ENCODE measurements around the gene ARHGAP36. TPM values are rescaled to one million over a fixed set of nuclear protein-coding genes. Genes with fewer than 3 reads are reported as not detected.

Gene ARHGAP36, protein sequence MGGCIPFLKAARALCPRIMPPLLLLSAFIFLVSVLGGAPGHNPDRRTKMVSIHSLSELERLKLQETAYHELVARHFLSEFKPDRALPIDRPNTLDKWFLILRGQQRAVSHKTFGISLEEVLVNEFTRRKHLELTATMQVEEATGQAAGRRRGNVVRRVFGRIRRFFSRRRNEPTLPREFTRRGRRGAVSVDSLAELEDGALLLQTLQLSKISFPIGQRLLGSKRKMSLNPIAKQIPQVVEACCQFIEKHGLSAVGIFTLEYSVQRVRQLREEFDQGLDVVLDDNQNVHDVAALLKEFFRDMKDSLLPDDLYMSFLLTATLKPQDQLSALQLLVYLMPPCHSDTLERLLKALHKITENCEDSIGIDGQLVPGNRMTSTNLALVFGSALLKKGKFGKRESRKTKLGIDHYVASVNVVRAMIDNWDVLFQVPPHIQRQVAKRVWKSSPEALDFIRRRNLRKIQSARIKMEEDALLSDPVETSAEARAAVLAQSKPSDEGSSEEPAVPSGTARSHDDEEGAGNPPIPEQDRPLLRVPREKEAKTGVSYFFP
- total RNA-seq (2014; rRNA removed) (not detected in 2 replicates), Bru-seq, nascent RNA (not detected), BruChase-seq, experiment 1, labeled RNA remaining after a 6-hour chase (not detected), BruChase-seq, experiment 2, labeled RNA remaining after a 2-hour chase (percentile 5 among the genes with signal in this experiment)
- long read RNA-seq = 0 reads

DNA sequence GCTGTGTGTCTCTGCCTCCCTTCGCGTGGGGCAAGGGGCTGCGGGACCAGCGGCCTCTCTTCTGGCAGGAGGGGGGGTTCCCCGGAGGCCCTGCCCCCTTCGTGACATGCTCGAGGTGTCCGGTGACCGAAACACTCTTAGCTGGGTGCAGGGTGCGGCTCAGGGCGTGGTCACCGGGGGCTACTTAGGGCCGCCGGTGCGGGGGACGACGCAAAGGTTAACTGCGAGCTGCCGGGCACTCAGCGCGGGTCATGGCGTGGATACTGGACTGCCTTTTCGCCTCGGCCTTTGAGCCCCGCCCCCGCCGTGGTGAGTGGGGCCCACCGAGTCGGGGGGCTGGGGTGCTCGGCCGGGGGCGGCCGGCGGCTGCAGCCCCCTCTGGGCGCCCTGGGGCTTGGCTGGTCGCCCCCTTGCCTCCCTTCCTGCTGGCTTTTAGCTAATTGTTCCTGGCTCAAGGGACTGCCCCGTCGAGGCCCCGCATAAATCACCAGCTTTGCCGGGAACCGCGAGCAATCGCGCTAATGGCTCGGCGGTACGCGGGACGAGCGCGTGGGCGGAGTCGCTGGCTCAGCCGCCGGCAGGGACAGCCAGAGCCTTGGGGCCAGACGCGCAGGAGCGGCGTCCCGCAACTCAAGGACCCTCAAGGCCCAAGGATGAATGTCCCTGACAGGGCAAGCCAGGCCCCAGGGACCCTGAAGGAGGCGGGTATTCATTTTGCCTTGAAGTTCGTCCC is at the start of gene ARHGAP36:
Gene ARHGAP36, plus strand, starts transcription at position 211 of the 733 bp plus-strand sequence. CDS start 23,320 bp downstream, outside the sequence.
- H3K79me2 ChIP-seq (ENCODE audit: low read length) = no peaks in the 10 kb centered on the region
- ATAC-seq (no peak), DNase-seq (no peak)
- ChIA-PET POLR2A (ENCODE audit: unreplicated experiment) (no interaction called here), CTCF (no interaction called here)
- no peaks in the 10 kb centered on the region for H3K9me3 ChIP-seq (ENCODE audit: low read length)
- TF ChIP-seq EZH2 (IDR thresholded peaks at IDR 0.05; ENCODE audit: low read length, unreplicated experiment) = no peak
- TF ChIP-seq, protein P1, sequence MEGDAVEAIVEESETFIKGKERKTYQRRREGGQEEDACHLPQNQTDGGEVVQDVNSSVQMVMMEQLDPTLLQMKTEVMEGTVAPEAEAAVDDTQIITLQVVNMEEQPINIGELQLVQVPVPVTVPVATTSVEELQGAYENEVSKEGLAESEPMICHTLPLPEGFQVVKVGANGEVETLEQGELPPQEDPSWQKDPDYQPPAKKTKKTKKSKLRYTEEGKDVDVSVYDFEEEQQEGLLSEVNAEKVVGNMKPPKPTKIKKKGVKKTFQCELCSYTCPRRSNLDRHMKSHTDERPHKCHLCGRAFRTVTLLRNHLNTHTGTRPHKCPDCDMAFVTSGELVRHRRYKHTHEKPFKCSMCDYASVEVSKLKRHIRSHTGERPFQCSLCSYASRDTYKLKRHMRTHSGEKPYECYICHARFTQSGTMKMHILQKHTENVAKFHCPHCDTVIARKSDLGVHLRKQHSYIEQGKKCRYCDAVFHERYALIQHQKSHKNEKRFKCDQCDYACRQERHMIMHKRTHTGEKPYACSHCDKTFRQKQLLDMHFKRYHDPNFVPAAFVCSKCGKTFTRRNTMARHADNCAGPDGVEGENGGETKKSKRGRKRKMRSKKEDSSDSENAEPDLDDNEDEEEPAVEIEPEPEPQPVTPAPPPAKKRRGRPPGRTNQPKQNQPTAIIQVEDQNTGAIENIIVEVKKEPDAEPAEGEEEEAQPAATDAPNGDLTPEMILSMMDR (conservative IDR thresholded peaks at IDR 0.05; ENCODE audit: low read depth, low read length) = no peak
- TF ChIP-seq EZH2phosphoT487 (IDR thresholded peaks at IDR 0.05; ENCODE audit: borderline replicate concordance, low read length) = no peak
- H2AFZ ChIP-seq (ENCODE audit: low read length) = no peak within 1 kb of the TSS
- H3K4me1 ChIP-seq (ENCODE audit: insufficient read depth, low read length) = no peaks in the 10 kb centered on the region
- H3K4me2 ChIP-seq (ENCODE audit: low read length) = no peak within 1 kb of the TSS
- H3K36me3 ChIP-seq (ENCODE audit: low read depth, low read length) = no peaks in the 10 kb centered on the region
- no TSS peak for BruUV-seq (replicated peaks)
- no peak within 1 kb of the TSS for H3K9ac ChIP-seq (ENCODE audit: low read length)
- no peaks in the 10 kb centered on the region for H3K9me2 ChIP-seq (replicated peaks; ENCODE audit: low read length)
- no peaks in the 10 kb centered on the region for H3K27me3 ChIP-seq (ENCODE audit: low read length)
- no peak within 1 kb of the TSS for H3K4me3 ChIP-seq (ENCODE audit: low read length)
- no peaks in the 10 kb centered on the region for H4K20me1 ChIP-seq (ENCODE audit: low read length)
- H3F3A ChIP-seq (ENCODE audit: low read length, unreplicated experiment) = no peaks in the 10 kb centered on the region
- intact Hi-C loops (cut with micrococcal nuclease) = no loop called here
- no peak within 1 kb of the TSS for H3K27ac ChIP-seq (ENCODE audit: low read length)

DNA sequence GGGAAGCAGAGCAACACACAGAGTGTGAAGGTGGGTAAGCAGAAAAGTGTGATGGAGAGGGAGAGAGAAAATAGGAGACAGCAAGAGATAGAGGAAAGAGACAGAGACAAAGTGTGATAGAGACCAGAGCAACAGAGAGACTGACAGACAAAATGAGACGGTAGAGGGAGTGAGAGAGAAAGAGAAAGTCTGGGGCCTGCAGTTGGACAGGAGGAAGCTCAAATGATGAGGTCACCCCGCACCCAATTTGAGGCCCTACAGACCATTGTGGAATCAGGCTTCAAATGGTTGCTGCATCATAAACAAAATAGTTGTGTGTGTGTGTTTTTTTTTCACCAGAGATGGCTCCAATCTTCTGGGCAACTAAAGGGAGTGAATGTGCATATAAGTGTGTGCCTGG is 48.0 kb upstream of the ARHGAP36 start:
- Histone ChIP-seq H3K27me3 (ENCODE audit: low read length) (no peaks in the 10 kb centered on the region), H3K4me2 (ENCODE audit: low read length) (no peak overlapping the region), H3K79me2 (ENCODE audit: low read length) (no peaks in the 10 kb centered on the region), H3K4me3 (ENCODE audit: low read length) (no peak overlapping the region), H3K36me3 (ENCODE audit: low read depth, low read length) (no peaks in the 10 kb centered on the region), H3K27ac (ENCODE audit: low read length) (no peak overlapping the region), H3K9ac (ENCODE audit: low read length) (no peak overlapping the region), H2AFZ (ENCODE audit: low read length) (no peak overlapping the region), H3K4me1 (ENCODE audit: insufficient read depth, low read length) (no peaks in the 10 kb centered on the region), H3K9me2 (replicated peaks; ENCODE audit: low read length) (no peaks in the 10 kb centered on the region), H4K20me1 (ENCODE audit: low read length) (no peaks in the 10 kb centered on the region), H3K9me3 (ENCODE audit: low read length) (no peaks in the 10 kb centered on the region), H3F3A (ENCODE audit: low read length, unreplicated experiment) (no peaks in the 10 kb centered on the region)
- DNase-seq (no peak), ATAC-seq (no peak)
- intact Hi-C loops (cut with micrococcal nuclease) = no loop called here
- ChIA-PET POLR2A (ENCODE audit: unreplicated experiment) (no interaction called here), CTCF (interaction anchor here (0.6 kb wide), 1 partner anchor 53 kb away, joined by 5 read pairs; no protein-coding TSS in a partner anchor)
- no TSS peak for BruUV-seq (replicated peaks)
- TF ChIP-seq, protein P1 (conservative IDR thresholded peaks at IDR 0.05; ENCODE audit: low read depth, low read length) = no peak
- TF ChIP-seq EZH2phosphoT487 (IDR thresholded peaks at IDR 0.05; ENCODE audit: borderline replicate concordance, low read length) (no peak), EZH2 (IDR thresholded peaks at IDR 0.05; ENCODE audit: low read length, unreplicated experiment) (no peak)
